GM19238 (cell line): ENCODE results near the gene C12orf60.
"Not testable (repeated sequence)": the region's sequence is repeated elsewhere in the genome, so short reads cannot be mapped to it uniquely, and the experiment has no call there.

ENCODE experiments used
- DNase-seq: peaks from one replicate; pipeline ENCODE4 v3.0.0; 2011; ENCODE audit warnings: low spot score; ENCODE audit not compliant: insufficient read length

Gene C12orf60

GRCh38 chr12:14803011-14803829 lies at the start of gene C12orf60, which contains the start of gene WBP11:
Gene C12orf60, plus strand, starts transcription at chr12:14803670. Its CDS starts 19,266 bp downstream, at chr12:14822936.
Gene WBP11, minus strand, starts transcription at chr12:14803478. Its CDS starts 2,095 bp downstream, at chr12:14801383.
- DNase-seq, result peak; percentile 73

GRCh38 chr12:14756334-14757143 lies 46.9 kb upstream of the C12orf60 start:
- DNase-seq, result no peak

- not testable (repeated sequence) for DNase-seq
Observed at GRCh38 chr12:14759711-14760280, 43.7 kb upstream of the C12orf60 start.

- no peak for DNase-seq
Observed at GRCh38 chr12:14765398-14765797, 38.1 kb upstream of the C12orf60 start.

- DNase-seq, result not testable (repeated sequence)
Observed at GRCh38 chr12:14766020-14766419, 37.5 kb upstream of the C12orf60 start.

- no peak for DNase-seq
Observed at GRCh38 chr12:14766649-14767215, 36.7 kb upstream of the C12orf60 start.

- DNase-seq, result no peak
Observed at GRCh38 chr12:14767617-14768016, 35.9 kb upstream of the C12orf60 start.

- DNase-seq, result no peak
Observed at GRCh38 chr12:14768823-14769405, 34.6 kb upstream of the C12orf60 start.

GRCh38 chr12:14769466-14769968 lies 34.0 kb upstream of the C12orf60 start:
- no peak for DNase-seq

- no peak for DNase-seq
Observed at GRCh38 chr12:14769969-14770495, 33.4 kb upstream of the C12orf60 start.

GRCh38 chr12:14770496-14771461 lies 32.7 kb upstream of the C12orf60 start:
- DNase-seq, result no peak

- DNase-seq, result no peak
Observed at GRCh38 chr12:14771651-14772137, 31.8 kb upstream of the C12orf60 start.

- no peak for DNase-seq
Observed at GRCh38 chr12:14772946-14773345, 30.5 kb upstream of the C12orf60 start.

GRCh38 chr12:14773685-14774073 lies 29.8 kb upstream of the C12orf60 start:
- DNase-seq, result no peak

GRCh38 chr12:14774074-14774905 lies 29.2 kb upstream of the C12orf60 start:
- peak; percentile 65 for DNase-seq

GRCh38 chr12:14774906-14775635 lies 28.4 kb upstream of the C12orf60 start:
- no peak for DNase-seq

- DNase-seq, result no peak
Observed at GRCh38 chr12:14775636-14775980, 27.9 kb upstream of the C12orf60 start.
